ENCODE data around the gene PHF3. TPM values are rescaled to one million over a fixed set of nuclear protein-coding genes. Genes with fewer than 3 reads are reported as not detected.

PHF3 gene, protein sequence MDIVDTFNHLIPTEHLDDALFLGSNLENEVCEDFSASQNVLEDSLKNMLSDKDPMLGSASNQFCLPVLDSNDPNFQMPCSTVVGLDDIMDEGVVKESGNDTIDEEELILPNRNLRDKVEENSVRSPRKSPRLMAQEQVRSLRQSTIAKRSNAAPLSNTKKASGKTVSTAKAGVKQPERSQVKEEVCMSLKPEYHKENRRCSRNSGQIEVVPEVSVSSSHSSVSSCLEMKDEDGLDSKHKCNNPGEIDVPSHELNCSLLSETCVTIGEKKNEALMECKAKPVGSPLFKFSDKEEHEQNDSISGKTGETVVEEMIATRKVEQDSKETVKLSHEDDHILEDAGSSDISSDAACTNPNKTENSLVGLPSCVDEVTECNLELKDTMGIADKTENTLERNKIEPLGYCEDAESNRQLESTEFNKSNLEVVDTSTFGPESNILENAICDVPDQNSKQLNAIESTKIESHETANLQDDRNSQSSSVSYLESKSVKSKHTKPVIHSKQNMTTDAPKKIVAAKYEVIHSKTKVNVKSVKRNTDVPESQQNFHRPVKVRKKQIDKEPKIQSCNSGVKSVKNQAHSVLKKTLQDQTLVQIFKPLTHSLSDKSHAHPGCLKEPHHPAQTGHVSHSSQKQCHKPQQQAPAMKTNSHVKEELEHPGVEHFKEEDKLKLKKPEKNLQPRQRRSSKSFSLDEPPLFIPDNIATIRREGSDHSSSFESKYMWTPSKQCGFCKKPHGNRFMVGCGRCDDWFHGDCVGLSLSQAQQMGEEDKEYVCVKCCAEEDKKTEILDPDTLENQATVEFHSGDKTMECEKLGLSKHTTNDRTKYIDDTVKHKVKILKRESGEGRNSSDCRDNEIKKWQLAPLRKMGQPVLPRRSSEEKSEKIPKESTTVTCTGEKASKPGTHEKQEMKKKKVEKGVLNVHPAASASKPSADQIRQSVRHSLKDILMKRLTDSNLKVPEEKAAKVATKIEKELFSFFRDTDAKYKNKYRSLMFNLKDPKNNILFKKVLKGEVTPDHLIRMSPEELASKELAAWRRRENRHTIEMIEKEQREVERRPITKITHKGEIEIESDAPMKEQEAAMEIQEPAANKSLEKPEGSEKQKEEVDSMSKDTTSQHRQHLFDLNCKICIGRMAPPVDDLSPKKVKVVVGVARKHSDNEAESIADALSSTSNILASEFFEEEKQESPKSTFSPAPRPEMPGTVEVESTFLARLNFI (N-terminal part only)
- total RNA-seq (2022; extraction: Qiagen RNA extraction; ENCODE audit: low read depth): 7.9 to 12.2 TPM (median 11.9 TPM) in 5 replicates

DNA sequence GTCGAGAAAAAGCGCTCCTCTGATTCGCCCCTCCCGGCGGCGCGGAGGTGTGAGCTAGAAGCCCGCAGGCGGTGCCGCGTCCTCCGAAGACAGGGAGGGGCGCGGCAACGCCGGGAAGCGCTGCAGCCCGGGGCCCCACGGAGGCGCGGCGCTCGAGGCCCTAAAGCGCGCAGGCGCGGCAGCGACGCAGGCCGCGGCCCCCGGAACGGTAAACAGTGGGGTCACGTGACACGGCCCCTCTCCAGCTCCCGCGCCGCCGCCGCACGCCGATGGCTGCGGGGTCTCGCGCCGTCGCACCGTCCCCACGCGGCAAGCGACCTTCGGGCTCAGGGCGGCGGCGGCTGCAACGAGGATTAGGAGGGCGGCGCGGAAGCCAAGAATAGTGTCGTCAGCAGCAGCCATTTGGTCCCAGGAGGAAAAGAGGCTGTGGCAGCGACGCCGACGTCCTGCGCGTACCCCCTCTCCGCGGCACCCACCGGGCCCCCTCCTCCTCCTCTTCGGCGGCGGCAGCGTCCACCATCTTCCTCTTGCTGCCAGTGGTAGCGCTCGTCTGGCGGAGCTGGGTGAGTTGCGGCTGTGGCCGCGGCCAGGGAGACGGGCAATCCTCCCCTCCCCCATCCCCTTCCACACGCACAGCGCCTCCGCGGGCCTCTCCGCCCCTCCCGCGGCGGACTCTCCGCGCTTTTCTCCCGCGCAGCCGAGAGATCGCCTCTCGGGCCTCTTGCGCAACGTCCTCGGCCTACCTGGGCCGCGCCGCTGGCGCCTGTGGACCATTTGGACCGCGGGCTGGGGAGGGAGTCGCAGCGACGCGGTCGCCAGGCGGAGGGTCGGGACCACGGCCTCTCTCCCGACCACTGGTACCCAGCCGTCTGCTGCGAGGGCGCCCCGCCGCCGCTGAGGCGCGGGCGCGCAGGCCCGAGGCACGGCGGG lies at the start of gene PHF3:
Gene PHF3 (plus strand): TSS at position 215 of the 930 bp plus-strand sequence. CDS start 10,750 bp downstream, outside the sequence.

Other genes starting within 250 kb of the PHF3 start
- 70.2 to 130 TPM (median 110 TPM) in 5 replicates for gene PTP4A1, start 63.3 kb upstream of the PHF3 start, total RNA-seq (2022; extraction: Qiagen RNA extraction; ENCODE audit: low read depth)